Bronchial smooth muscle cell (primary cell): Measurements from ENCODE around the gene ARHGEF3. TPM values are rescaled to one million over a fixed set of nuclear protein-coding genes. Genes with fewer than 3 reads are reported as not detected.

Experiments
- total RNA-seq: library from RNA; depleted of rRNA; stranded (reverse); fragments of >200 nt; gene quantifications from 2 replicates; pipeline ENCODE4 v1.2.1, GENCODE V29; 2014

The ARHGEF3 gene, protein sequence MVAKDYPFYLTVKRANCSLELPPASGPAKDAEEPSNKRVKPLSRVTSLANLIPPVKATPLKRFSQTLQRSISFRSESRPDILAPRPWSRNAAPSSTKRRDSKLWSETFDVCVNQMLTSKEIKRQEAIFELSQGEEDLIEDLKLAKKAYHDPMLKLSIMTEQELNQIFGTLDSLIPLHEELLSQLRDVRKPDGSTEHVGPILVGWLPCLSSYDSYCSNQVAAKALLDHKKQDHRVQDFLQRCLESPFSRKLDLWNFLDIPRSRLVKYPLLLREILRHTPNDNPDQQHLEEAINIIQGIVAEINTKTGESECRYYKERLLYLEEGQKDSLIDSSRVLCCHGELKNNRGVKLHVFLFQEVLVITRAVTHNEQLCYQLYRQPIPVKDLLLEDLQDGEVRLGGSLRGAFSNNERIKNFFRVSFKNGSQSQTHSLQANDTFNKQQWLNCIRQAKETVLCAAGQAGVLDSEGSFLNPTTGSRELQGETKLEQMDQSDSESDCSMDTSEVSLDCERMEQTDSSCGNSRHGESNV
- 23.0 and 35.5 TPM in 2 replicates for total RNA-seq

DNA sequence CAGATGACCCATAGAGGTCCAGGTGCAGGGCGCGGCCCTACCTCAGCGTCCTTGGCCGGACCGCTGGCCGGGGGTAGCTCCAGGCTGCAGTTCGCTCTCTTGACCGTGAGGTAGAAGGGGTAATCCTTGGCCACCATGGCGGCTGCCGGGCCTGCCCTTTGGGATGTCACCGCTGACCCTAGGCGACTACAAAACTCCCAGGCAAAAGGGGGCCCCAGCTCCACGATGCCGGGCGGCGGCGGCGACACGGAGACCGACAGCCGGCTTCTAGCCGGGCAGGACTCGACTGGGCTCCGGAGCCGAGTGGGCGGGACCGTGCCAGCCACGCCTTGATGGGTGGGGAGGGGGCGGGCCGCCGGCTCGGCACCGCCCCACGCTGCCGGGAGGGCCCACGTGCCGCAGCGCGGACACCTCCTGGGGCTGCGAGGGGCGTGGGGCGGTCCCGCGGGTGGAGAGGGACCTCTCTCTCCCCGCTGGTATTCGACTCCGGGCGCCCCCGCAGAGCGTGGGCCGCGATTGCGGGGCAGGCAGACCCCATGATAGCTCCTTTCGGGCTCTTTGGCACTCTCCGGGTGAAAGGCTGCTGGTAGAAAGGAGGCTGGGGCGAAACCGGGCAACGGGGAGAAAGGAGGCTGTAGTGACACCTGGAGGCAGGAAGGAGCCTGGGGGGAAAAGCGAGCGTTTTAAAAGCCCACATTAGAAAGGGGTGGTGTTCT is at the start of gene ARHGEF3:
ARHGEF3 (minus strand) TSS at position 288 of the 716 bp plus-strand sequence; CDS start at position 137, 151 bp downstream.

DNA sequence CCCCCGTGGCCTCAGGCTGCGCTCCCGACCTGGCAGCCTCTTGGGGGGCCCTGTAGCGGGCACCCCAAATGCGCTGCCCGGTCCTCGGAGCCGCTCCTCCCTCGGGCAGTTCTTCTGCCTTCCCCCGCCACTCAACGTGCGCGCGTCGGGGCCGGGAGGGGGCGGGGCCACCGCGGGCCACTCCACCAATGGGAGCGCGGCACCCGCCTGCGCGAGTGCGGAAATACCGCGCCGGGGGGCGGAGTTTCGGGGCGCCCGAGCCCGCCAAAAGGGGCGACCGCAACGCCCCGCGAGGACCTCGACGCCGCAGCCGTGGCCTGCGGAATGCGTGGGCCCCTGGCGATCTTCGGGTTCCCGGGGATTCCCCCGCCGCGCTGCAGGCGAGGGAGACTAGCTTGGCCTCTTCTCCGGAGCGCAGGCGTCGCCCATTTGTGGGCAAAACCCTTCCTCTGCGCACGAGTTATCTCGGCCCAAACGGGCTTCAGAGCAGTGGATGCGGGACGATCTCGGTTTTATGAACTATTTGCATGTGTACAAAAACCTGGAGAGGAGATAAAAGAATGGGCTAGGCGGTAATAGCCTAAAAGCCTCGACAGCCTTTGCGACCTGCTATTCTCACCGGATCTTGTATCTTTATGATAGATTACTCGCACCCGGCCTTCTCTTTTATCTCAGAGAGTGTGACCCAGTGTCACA is 118.5 kb downstream of the ARHGEF3 start, which contains the start of gene TASOR:
TASOR (minus strand) TSS at position 144 of the 696 bp plus-strand sequence. CDS start 259 bp downstream, outside the sequence.

Other genes with a start within 250 kb of the ARHGEF3 start
- gene CCDC66, start 244.8 kb downstream of the ARHGEF3 start, total RNA-seq: 17.5 and 21.6 TPM in 2 replicates
- gene TASOR, start 118.7 kb downstream of the ARHGEF3 start, total RNA-seq: 77.2 and 79.9 TPM in 2 replicates